Mucosa of stomach (tissue), 1 donor: Measurements from ENCODE around the gene SEMA4B.
"Not testable (repeated sequence)": the region's sequence is repeated elsewhere in the genome, so short reads cannot be mapped to it uniquely, and the experiment has no call there.

Experiments
- H3K27me3 ChIP-seq: one replicate; pipeline ENCODE4 v1.7.0; 2013; ENCODE audit warnings: mild to moderate bottlenecking, low read length; ENCODE audit not compliant: control insufficient read depth, insufficient read depth
- H3K36me3 ChIP-seq: one replicate; pipeline ENCODE4 v1.7.0; 2013; ENCODE audit warnings: low read length; ENCODE audit not compliant: control insufficient read depth, insufficient read depth
- H3K4me1 ChIP-seq: one replicate; pipeline ENCODE4 v1.7.0; 2013; ENCODE audit warnings: mild to moderate bottlenecking, low read length; ENCODE audit not compliant: control insufficient read depth, insufficient read depth
- H3K4me3 ChIP-seq: one replicate; pipeline ENCODE4 v1.7.0; 2013; ENCODE audit warnings: low read length
- H3K9ac ChIP-seq: one replicate; pipeline ENCODE4 v1.7.0; 2013; ENCODE audit warnings: mild to moderate bottlenecking, low read length, moderate library complexity
- H3K9me3 ChIP-seq: one replicate; pipeline ENCODE4 v1.7.0; 2013; ENCODE audit warnings: mild to moderate bottlenecking, low read length, moderate library complexity; ENCODE audit not compliant: control insufficient read depth
- donor health status: Pancreatic carcinoma.

SEMA4B gene

GRCh38 chr15:90234096-90234988 lies 33.2 kb downstream of the SEMA4B start, which contains the start of gene GDPGP1:
Gene GDPGP1 (plus strand): TSS chr15:90234209. CDS start chr15:90240909, 6,700 bp downstream.
- Histone ChIP-seq H3K36me3 (peaks cover 12% of the 10 kb centered on the region), H3K4me3 (peak within 1 kb of the TSS; percentile 73), H3K9me3 (no peaks in the 10 kb centered on the region), H3K9ac (peak within 1 kb of the TSS; percentile 83), H3K4me1 (peaks cover 44% of the 10 kb centered on the region), H3K27me3 (no peaks in the 10 kb centered on the region)

GRCh38 chr15:90239371-90239770 lies 38.2 kb downstream of the SEMA4B start:
- Histone ChIP-seq H3K4me3 (no peak overlapping the region), H3K4me1 (peaks cover 7% of the 10 kb centered on the region), H3K9ac (no peak overlapping the region), H3K9me3 (no peaks in the 10 kb centered on the region), H3K36me3 (no peaks in the 10 kb centered on the region), H3K27me3 (no peaks in the 10 kb centered on the region)

- no peak overlapping the region for H3K4me3 ChIP-seq
- H3K27me3 ChIP-seq: no peaks in the 10 kb centered on the region
- no peaks in the 10 kb centered on the region for H3K9me3 ChIP-seq
- H3K9ac ChIP-seq: no peak overlapping the region
- H3K36me3 ChIP-seq: no peaks in the 10 kb centered on the region
- no peaks in the 10 kb centered on the region for H3K4me1 ChIP-seq
These were observed 39.7 kb downstream of the SEMA4B start for GRCh38 chr15:90240856-90241255.

- Histone ChIP-seq H3K27me3 (no peaks in the 10 kb centered on the region), H3K36me3 (no peaks in the 10 kb centered on the region), H3K4me1 (no peaks in the 10 kb centered on the region), H3K4me3 (no peak overlapping the region), H3K9me3 (no peaks in the 10 kb centered on the region), H3K9ac (no peak overlapping the region)
These were observed 40.4 kb downstream of the SEMA4B start for GRCh38 chr15:90241343-90242192.

- H3K36me3 ChIP-seq: no peaks in the 10 kb centered on the region
- H3K27me3 ChIP-seq: no peaks in the 10 kb centered on the region
- no peak overlapping the region for H3K4me3 ChIP-seq
- H3K9ac ChIP-seq: no peak overlapping the region
- H3K9me3 ChIP-seq: no peaks in the 10 kb centered on the region
- H3K4me1 ChIP-seq: peaks cover 5% of the 10 kb centered on the region
These were observed 43.0 kb downstream of the SEMA4B start for GRCh38 chr15:90243943-90244639.

GRCh38 chr15:90248789-90249202 lies 47.7 kb downstream of the SEMA4B start:
- Histone ChIP-seq H3K27me3 (no peaks in the 10 kb centered on the region), H3K4me1 (peaks cover 5% of the 10 kb centered on the region), H3K36me3 (no peaks in the 10 kb centered on the region), H3K9ac (peak overlapping the region; percentile 24), H3K4me3 (peak overlapping the region; percentile 33), H3K9me3 (no peaks in the 10 kb centered on the region)

GRCh38 chr15:90249203-90249863 lies 48.2 kb downstream of the SEMA4B start, which contains the start of gene TTLL13:
Gene TTLL13 (plus strand): TSS chr15:90249556. CDS start chr15:90250631, 1,075 bp downstream.
- peaks cover 5% of the 10 kb centered on the region for H3K4me1 ChIP-seq
- H3K9ac ChIP-seq: peak within 1 kb of the TSS; percentile 24

GRCh38 chr15:90257776-90258175 lies 56.6 kb downstream of the SEMA4B start:
- H3K9ac ChIP-seq: no peak overlapping the region
- no peaks in the 10 kb centered on the region for H3K9me3 ChIP-seq
- no peak overlapping the region for H3K4me3 ChIP-seq
- H3K27me3 ChIP-seq: no peaks in the 10 kb centered on the region
- H3K36me3 ChIP-seq: no peaks in the 10 kb centered on the region
- no peaks in the 10 kb centered on the region for H3K4me1 ChIP-seq

More at GRCh38 chr15:90249203-90249863, 48.2 kb downstream of the SEMA4B start, which contains the start of gene TTLL13:
- H3K4me3 ChIP-seq: peak within 1 kb of the TSS; percentile 33
- no peaks in the 10 kb centered on the region for H3K36me3 ChIP-seq
- no peaks in the 10 kb centered on the region for H3K27me3 ChIP-seq
- H3K9me3 ChIP-seq: no peaks in the 10 kb centered on the region

GRCh38 chr15:90259524-90259923 lies 58.4 kb downstream of the SEMA4B start:
- H3K36me3 ChIP-seq: no peaks in the 10 kb centered on the region
- H3K4me3 ChIP-seq: no peak overlapping the region
- no peaks in the 10 kb centered on the region for H3K27me3 ChIP-seq
- H3K9me3 ChIP-seq: no peaks in the 10 kb centered on the region
- H3K9ac ChIP-seq: no peak overlapping the region
- peaks cover 5% of the 10 kb centered on the region for H3K4me1 ChIP-seq

- not testable (repeated sequence) for H3K36me3 ChIP-seq, H3K4me3 ChIP-seq, H3K9ac ChIP-seq, H3K27me3 ChIP-seq, H3K9me3 ChIP-seq
- peaks cover 10% of the 10 kb centered on the region for H3K4me1 ChIP-seq
These were observed 59.6 kb downstream of the SEMA4B start for GRCh38 chr15:90260731-90261130.

GRCh38 chr15:90261811-90262210 lies 60.7 kb downstream of the SEMA4B start:
- H3K9ac ChIP-seq: no peak overlapping the region
- H3K4me3 ChIP-seq: no peak overlapping the region
- no peaks in the 10 kb centered on the region for H3K27me3 ChIP-seq

More at GRCh38 chr15:90261811-90262210, 60.7 kb downstream of the SEMA4B start:
- Histone ChIP-seq H3K9me3 (no peaks in the 10 kb centered on the region), H3K36me3 (no peaks in the 10 kb centered on the region), H3K4me1 (peaks cover 13% of the 10 kb centered on the region)
